ENCODE results near the gene XRCC3.
A peak's percentile ranks its signal among the peaks of the same experiment; 100 is the strongest.

XRCC3 gene

DNA sequence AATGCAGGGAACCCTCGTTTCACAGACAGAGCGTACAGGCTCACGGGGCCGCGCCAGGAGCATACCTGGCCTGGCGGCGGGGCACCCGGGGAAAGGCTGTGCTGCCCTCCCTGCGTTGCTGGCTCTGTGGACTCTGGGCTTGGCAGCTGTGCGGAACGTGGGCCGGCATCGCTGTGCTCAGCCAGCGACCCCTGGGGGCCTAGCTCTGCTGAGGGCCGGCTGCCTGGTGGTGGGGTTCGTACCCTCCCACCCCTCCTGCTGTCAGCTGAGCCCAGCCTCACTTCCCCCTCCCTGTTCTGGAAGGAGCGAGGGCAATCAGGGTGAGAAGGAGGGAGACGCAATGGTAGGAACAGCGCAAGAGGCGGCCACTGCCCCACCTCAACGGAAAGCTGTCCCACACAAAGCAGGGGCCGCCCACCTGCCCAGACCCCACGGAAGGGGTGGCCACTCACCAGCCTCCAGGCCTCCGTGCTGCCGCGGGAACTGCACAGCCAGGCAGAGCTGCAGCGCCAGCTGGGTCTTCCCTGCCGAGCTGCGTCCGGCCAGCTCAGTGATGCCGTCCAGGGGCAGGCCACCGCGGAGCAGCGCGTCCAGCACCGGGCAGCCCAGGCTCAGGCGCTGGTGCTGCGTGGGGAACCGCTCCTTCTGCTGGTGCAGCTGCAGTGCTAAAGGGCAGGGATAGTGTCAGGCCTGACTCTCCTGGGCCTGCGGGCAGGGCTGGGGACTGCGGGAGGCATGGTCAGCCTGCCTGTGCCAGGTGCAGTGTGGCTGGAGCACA lies 8.5 kb downstream of the XRCC3 start:
- DNase-seq (ENCODE audit: low read depth in 2 of 2): no peak

DNA sequence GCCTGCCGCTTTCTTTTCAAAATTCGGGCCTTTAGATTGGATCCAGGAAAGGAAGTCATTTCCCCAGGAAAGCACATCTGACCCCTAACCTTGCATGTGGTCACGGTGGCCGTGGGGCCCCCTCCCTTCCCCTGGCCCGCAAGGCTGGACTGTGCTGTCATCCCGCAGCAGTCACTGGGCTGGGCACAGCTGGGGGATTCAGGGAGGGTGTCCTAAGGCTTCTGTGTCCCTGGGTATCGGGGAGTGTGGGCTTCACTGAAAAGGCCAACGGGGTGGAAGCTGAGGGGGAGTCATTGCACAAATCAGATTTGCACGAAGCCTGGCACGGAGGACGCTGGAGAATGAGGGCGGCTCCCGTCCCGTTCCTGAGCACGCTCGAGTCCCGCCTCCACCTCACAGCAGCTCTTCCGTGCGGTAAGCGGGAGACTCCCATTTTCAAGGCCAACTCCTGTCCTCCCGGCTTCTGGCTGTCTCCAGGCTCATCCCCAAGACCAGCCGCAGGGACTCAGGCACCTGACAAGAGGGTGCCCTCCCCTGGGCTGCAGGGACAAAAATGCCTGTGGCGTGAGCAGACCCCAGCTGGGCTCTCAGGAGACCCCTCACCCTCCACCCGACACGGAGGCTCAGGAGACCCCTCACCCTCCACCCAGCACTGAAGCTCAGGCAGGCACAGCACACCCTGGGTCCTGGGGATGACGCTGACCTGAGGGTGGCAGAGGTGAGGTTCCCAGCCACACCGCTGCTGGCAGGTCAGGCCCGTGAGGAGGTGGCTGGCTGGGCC lies 9.6 kb downstream of the XRCC3 start:
- no peak for DNase-seq (ENCODE audit: low read depth in 2 of 2)

DNA sequence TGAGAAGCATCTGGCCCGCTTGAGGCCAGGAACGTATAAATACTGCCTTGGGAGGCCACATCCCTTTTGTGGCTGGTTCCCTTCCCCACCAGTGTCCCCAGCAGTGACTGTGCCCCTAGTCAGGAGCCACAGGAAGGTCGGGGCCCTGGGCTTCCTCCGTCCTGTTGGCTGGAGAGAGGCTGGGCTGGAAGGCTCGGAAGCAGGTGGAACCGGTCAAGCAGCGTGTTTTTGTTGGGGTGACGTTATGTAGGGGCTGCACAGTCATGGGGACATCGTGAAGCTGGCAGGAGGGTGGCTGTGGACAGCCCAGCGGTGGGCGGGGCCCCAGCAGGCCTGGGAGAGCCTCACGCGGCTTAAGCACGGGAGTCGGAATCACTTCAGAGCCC lies 10.1 kb downstream of the XRCC3 start:
- DNase-seq (ENCODE audit: low read depth in 2 of 2): no peak

DNA sequence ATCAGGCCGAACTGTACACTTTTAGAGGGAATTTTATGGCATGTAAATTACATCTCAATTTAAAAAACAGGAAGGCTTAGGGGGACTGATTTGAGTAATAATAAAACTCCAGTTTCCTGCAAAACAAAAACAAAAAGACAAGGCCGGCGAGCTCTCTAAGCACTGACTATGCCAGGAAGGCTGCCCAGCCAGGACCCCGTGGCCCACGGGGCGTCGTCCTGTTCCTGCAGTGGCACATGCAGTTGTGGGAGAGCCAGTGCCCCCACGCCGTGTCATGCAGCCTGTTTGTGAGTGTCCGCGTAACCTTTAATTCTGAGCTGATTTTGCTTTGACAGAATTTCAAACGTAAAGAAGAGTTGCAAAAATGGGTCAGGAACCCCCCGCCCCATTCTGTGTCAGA lies 10.5 kb downstream of the XRCC3 start:
- DNase-seq (ENCODE audit: low read depth in 2 of 2): no peak

DNA sequence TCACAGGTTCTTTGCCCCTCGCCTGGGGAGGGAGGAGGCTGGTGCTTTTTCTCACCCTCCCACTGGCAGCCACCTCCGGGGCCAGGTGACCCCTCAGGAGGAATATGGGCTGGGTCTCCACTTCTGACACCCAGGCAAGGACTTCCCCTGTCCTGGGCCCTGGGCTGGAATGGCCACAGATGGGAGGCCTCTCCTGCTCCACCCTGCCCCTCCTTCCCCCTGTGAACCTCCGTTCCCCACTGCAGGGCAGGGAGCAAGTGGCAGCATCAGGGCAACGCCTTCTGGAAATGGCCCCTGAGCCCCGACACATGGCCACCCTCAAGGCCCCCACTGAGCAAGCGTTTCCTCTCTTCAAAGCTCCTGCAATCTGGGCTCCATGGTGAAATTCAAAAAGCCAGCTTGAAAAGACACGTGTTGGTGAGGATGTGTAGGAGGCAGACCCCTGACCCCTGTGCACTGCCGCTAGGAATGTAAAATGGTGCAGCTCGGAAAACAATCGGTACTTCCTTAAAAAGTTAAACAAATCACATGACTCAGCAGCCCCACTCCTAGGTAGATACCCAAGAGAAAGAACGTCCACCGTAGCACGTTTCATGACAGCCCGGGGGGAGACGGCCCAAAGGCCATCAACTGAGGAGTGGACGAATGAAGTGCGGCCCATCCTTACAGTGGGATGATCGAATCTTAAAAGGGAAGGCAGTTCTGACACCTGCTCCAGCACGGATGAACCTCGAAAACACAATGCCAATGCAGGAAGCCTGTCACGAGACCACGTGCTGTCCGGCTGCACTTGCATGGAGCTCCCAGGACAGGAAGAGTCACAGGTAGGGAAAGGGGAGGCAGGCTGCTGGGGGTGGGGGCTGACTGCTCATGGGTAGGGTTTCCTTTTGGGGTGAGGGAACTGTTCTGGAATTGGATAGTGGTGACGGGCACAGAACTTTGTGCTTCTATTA lies 11.5 kb downstream of the XRCC3 start:
- no peak for DNase-seq (ENCODE audit: low read depth in 2 of 2)

DNA sequence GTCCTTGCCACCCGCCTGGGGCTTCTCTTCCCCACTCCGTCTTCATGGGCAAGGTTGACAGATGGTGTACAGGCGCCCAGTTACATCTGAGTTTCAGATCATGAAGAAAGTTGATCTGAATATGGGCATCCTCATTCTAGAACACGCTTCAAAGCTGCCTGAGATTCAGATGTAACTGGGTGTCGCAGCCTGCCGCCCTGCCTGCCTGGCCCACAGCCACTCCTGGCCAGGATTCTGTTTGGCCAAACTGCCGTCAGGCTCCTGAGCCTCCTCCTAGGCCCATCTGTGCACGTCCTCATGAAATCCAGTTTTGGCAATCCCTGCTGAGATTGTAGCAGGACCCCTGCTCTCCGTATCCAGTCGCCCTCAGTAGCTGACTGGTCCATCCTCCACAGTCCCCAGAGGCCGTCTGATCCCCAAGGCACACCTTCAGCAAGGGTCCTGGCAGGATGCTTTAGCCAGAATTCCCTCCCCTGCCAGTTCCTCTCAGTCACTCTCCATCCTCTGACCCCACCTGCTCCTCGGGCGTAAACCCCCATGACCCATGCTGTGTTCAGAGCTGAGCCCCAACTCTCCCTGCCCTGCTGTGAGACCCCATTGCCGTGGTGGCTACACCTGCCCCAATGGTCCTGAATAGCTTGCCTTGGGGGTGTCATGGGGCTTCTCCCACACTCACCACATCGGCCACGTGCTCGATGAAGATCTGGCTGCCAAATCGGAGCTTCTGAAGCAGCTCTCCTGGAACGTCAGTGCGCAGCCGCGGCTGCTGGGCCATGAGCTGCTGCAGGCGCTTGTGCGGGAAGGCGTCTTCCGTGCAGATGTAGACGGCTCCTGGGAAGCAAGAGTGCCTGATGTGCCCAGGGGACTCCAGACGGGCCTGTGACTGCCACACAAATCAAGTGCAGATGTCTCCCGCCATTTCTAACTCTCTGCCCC lies 12.5 kb downstream of the XRCC3 start:
- no peak for DNase-seq (ENCODE audit: low read depth in 2 of 2)

DNA sequence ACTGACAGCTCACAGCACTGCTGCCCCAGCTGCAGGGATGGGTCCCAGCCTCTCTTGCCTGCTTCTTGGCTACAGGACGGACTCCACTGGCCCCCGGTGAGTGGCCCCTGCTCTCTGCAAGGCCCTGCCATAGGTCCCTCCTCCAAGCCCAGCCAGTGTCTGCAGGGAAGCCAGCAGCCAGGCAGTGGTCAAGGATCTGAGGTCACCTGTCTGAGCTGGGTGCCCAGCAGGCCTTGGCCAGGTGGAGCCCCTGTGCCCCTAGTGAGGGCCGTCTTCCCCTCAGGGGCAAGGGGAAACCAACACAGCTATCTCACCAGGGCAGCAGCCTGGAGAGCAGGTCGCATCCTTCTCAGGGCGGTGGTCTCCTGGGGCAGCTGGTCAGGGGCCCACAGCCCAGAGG lies 13.2 kb downstream of the XRCC3 start:
- DNase-seq (ENCODE audit: low read depth in 2 of 2): no peak

DNA sequence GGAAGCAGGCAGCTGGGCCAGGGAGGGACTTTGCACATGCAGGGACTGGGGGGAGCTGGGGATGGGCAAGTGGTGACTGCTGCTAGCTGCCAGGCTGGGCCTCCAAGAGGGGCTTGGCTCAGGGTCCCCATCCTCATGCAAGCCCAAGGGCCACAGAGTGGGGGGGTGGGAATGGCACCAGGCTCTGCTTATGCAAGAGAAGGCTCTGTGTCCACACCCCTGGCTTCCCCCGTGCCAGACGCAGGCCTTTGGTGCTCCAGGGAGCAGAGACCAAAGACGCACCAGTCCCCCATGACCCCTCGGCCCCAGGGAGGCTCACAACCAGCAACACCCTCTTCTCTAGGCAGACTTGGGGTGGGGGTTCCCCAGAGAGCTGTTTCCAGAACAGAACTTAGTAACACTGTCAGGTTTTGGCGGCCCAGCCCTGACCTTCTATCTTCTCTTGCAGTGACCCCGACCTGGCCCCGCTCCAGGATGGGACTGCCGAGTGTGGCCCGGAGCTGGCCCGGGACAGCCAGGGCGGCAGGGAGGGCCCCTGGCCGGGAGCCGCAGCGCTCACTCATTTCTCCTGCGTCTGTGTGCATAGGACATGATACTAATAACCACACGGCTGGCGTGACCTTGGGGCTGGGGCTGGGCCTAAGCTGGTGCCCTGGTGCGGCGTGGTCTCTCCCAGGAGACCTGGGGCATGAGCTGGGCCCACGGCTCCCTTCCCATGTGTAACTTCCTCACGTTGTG lies 14.3 kb downstream of the XRCC3 start:
- DNase-seq (ENCODE audit: low read depth in 2 of 2): no peak

DNA sequence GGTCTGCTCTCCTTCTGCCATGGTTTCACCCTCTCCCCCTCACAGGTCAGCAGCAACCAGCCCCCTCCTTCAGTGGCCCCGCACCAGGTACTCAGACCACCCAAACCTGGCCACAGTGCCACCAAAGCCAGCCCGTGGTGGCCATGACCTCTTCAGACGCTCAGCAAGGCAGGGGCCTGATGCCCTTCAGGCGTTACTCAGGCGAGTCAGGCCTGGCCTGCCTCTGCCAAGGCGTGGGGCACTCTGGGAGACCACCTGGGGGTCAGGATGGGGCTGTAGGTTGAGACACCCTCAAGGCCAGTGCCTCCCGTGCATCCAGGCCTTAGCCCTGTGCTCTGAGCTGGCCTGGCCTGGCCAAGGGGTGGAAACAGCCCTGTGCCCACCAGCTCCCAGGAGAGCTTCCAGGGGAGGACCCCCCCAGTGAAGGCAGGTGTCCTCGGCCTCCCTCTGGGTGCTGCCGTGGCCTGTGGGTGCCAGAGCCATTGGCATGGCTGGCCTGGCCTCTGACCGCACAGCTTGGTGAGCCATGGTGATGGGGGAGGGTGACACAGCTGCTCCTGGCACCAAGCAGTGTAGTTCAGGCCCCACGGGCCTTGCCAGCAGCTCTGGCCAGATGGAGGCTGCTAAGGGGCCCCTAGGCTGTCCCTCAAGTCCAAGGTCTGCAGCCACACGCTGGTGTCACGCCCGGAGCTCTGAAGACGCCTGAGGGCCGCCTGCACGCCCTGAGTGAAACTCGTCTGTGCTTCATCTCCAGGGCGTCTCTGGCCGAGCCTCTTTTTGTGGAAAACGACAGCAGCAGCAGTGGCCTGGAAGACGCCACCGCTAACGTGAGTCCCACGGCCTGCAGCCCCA lies 15.1 kb downstream of the XRCC3 start:
- DNase-seq (ENCODE audit: low read depth in 2 of 2): no peak

DNA sequence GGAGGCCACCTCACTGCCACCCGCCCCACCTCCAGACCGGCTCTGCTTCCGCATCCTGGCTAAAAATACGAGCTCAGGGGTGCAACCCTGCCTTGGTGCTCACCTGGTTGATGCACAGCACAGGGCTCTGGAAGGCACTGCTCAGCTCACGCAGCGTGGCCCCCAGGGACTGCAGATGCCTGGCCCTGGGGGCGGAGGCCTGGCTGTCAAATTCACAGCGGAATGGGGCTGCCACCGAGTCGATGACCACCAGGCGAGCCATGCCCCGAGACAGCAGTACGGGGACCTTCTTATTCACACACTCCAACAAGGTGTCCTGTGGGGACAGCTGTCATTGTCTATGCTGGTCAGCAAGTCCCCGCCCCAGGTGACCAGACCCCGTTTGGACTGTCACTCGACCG lies 16.0 kb downstream of the XRCC3 start:
- no peak for DNase-seq (ENCODE audit: low read depth in 2 of 2)

DNA sequence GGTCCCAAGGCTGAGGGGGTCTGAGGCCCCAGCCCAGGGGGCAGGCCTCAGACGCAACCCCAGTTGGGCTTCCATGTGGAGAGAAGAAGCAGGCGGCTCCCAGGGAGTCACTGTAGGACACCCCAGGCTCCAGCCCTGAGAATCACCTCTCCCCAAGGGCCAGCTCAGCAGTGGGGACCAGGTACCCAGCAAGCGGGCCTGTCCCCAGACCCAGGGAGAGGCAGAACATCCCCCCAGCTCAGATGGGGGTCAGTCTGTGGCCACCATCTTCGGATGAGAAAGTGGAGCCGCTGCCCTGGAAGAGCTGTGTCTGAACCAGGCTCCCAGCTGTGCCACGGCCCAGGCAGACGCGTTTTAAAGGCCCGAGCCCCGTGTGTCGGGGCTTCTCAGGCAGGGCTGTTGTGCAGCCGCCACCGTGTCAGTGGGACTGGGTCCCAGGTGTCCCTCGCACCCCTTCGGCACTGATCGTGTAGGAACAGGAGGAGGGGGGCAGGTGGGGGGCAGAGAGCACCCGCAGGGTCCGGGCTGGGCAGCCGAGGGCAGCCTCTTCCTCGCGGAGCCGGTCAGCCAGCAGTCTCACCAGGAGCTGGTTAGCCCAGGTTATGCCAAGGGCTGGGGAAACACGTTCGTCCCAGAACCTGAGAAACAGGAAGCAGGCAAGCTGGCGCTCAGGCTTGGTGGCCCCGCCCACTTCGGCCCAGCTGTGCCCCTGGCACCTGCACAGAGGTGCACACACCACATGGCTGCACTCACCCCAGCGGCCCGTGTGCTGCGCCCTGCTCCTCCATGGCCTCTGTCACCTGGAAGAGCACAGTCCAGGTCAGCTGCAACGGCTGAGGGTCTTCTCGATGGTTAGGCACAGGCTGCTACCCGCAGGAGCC lies 16.6 kb downstream of the XRCC3 start:
- no peak for DNase-seq (ENCODE audit: low read depth in 2 of 2)

DNA sequence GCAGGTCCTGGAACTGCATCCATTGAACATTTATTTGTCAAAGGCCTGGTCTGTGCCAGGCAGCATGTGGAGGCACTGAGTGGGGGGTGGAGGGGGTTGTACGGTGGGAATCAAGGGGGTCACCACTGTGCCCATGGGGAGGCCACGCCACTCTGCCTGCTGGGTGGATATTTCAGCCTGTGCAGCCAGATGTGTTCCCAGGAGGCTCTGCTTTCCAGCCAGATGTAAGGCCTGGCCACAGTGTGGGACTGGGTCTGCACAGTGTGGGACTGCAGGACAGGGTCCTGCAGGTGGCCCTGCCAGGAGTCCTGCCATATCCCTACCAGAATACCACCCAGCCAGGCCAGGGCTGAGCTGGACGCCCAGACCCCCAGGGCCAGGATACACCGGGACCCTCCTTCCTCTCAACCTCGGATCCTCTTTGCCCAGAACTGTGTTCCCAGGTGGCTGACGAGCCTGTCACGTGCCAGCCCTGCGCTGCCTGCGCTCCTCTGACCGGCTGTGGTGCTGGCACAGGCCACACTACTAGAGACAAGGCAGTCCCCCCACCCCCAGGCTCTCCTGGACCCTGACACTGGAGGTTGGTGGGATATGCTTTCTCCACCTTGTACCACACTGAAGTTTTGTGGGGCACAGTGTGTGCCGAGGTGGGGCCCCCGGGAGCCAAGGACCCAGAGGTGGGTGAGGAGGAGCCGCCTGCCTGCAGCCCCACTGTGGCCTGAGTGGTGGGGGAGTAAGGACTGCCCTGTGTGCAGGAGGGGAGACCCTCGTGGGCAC lies 17.5 kb downstream of the XRCC3 start:
- DNase-seq (ENCODE audit: low read depth in 2 of 2): no peak

DNA sequence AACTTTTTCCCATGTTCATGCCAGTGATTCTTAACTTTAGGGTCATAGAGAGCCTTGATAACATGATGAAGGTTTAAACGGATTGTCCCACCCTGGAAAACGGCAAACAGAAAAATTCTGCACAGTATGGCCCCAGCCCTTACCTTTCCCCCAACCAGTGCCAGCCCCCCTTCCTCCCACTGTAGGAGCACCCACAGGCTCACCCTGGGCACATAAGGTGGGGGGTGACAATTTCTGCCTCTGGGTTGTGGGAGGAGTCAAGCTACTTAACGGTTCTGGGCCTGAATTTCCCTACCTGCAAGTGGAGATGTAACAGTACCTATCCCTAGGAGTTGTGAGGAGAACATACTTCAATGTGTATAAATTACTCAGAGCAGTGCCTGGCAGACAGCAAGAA lies 18.0 kb downstream of the XRCC3 start:
- no peak for DNase-seq (ENCODE audit: low read depth in 2 of 2)

DNA sequence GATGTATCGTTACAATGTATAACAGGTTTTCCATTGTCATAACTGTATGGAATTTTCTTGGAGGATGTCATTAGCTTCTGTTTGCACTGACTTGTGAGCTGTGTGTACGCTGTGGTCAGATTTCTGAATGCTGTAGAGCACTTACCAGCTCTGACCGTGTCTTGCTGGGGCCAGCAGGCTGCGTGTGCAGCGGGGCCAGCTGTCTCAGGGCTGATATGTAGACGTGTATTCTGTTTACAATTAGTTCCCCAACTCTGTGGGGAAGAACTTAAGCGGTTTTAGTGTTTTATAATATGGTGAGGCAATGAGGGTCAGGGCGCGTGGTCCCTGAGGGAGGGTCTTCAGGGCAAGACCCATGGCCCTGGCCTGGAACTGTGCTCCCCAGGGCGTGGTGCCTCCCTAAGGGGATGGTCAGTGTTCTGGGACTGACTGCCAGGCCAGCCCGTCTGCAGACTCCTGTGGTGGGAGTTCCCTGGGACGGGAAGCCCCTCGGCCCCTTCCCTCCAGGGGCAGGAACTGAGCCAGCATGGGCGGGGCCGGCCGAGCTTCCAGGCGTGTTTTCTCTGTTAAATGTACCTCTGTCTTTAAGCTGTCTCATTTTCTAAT lies 18.7 kb downstream of the XRCC3 start:
- DNase-seq (ENCODE audit: low read depth in 2 of 2): peak in 1 of 2 experiments; percentile 8

DNA sequence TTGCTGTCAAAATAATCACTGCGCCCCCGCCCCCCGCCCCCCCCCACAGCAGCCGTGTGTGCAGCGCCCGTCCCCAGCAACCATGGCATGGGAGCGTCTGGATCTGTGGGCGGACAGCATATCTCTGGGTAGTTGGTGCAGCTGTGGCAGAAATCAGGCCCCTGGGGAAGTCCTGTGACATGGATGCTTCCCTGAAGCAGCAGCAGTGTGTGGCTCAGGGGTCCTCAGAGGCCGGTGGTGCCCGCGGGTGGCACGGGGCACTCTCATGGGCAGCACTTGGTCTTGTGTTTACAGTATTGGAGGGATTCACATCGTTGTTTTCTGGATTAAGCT lies 19.2 kb downstream of the XRCC3 start:
- no peak for DNase-seq (ENCODE audit: low read depth in 2 of 2)

DNA sequence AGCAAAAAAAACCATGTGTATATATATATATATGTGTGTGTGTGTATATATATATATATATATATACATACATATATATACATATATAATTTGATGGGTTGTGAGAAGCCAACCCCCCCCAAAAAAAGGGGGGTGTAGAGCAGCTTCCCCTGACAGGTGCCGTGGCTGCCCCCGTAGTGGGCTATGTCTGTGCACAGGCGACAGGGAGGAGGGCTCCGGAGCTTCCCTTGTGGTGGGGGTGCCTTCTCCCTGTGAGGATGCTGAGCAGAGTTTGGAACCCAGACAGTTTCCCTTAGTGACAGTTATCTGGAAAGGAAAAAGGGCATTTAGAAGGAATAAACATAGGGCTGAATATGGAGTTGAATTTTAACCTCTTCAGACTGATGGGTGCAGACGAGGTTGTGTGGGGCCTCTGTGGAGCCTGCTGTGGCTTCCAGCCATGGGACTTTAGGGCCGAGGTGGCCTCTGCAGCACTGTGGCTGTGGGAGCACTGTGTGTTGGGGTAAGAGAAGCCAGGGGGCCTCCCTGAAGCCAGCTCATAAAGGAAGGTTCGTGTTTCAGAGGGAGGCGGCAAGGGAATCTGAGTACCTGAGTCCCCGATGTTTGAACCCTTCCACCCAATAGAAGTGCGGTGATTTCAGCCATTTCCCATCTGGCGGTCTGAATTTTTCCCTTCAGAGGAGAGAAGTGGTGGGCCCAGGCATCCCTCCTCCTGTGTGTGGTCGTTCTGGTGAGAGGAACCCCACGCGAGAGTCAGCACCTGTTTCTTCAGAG lies 19.8 kb downstream of the XRCC3 start:
- DNase-seq (ENCODE audit: low read depth in 2 of 2): no peak

Data from fibroblast of skin of left biceps (primary cell).